Measurements from ENCODE around the gene MTR.

DNA sequence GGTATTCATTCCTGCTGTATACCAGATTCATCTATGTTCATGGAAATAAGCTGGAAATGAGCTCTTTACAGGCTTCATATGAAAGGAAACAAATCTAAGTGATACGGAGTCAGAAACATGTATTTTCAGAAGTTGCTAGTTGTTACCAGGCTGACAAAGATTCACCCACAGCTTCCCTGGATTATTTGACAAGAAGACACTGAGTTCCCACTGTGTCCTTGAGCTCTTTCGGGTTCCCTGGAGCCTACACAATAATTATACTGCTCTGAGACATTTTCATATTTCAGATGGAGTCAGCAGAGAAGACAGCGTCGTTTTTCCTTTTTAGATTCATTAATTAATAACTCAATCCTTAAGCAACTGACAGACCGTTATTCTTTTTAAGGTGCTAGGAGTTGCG lies 29.3 kb upstream of the MTR start:
- no peak for TF ChIP-seq POLR2A (IDR thresholded peaks at IDR 0.05)
- no peak for TF ChIP-seq CTCF (IDR thresholded peaks at IDR 0.05)
